GM21576 (cell line): ENCODE results near the gene PCDH15.
"Not testable (repeated sequence)": the region's sequence is repeated elsewhere in the genome, so short reads cannot be mapped to it uniquely, and the experiment has no call there.

Experiments
- ATAC-seq: cut with Tn5 transposase; IDR thresholded peaks from one replicate; pipeline ENCODE4 v1.9.1; 2021; ENCODE audit warnings: mild to moderate bottlenecking, moderate library complexity; ENCODE audit not compliant: unreplicated experiment

The PCDH15 gene

GRCh38 chr10:54402576-54402975 is 398.5 kb downstream of the PCDH15 start:
- ATAC-seq = no peak

- ATAC-seq = no peak
These were observed 405.0 kb downstream of the PCDH15 start for GRCh38 chr10:54396031-54396430.

- not testable (repeated sequence) for ATAC-seq
These were observed 406.4 kb downstream of the PCDH15 start for GRCh38 chr10:54394598-54394997.

- no peak for ATAC-seq
These were observed 428.9 kb downstream of the PCDH15 start for GRCh38 chr10:54372179-54372578.

GRCh38 chr10:54368984-54369383 is 432.0 kb downstream of the PCDH15 start:
- no peak for ATAC-seq

GRCh38 chr10:54363390-54363789 is 437.6 kb downstream of the PCDH15 start:
- ATAC-seq = no peak

GRCh38 chr10:54342058-54342457 is 459.0 kb downstream of the PCDH15 start:
- no peak for ATAC-seq

GRCh38 chr10:54335296-54335695 is 465.7 kb downstream of the PCDH15 start:
- no peak for ATAC-seq

- ATAC-seq = no peak
These were observed 481.7 kb downstream of the PCDH15 start for GRCh38 chr10:54319341-54319740.

- no peak for ATAC-seq
These were observed 482.6 kb downstream of the PCDH15 start for GRCh38 chr10:54318470-54318869.

GRCh38 chr10:54314430-54314829 is 486.6 kb downstream of the PCDH15 start:
- no peak for ATAC-seq

GRCh38 chr10:54284526-54285193 is 516.4 kb downstream of the PCDH15 start:
- ATAC-seq = no peak

GRCh38 chr10:54282012-54282411 is 519.0 kb downstream of the PCDH15 start:
- no peak for ATAC-seq

GRCh38 chr10:54266395-54266794 is 534.6 kb downstream of the PCDH15 start:
- ATAC-seq = no peak

GRCh38 chr10:54262726-54263125 is 538.3 kb downstream of the PCDH15 start:
- ATAC-seq = no peak

GRCh38 chr10:54259104-54259503 is 541.9 kb downstream of the PCDH15 start:
- ATAC-seq = no peak

- ATAC-seq = no peak
These were observed 566.2 kb downstream of the PCDH15 start for GRCh38 chr10:54234832-54235231.

- ATAC-seq = no peak
These were observed 597.6 kb downstream of the PCDH15 start for GRCh38 chr10:54203401-54203800.

- no peak for ATAC-seq
These were observed 603.0 kb downstream of the PCDH15 start for GRCh38 chr10:54198051-54198450.

GRCh38 chr10:54194806-54195205 is 606.2 kb downstream of the PCDH15 start:
- no peak for ATAC-seq

GRCh38 chr10:54159924-54160323 is 641.1 kb downstream of the PCDH15 start:
- ATAC-seq = no peak

- ATAC-seq = no peak
These were observed 652.5 kb downstream of the PCDH15 start for GRCh38 chr10:54148508-54148907.

- no peak for ATAC-seq
These were observed 661.1 kb downstream of the PCDH15 start for GRCh38 chr10:54139819-54140428.
